DOHH2 (cell line): ENCODE measurements around the gene PRH2.

Source experiments
- H3F3A ChIP-seq: fragments of 200-600 bp; sonication (generic), shearing (Covaris generic); 2 replicates; pipeline ENCODE4 v1.6.0; 2016; ENCODE audit warnings: antibody characterized with exemption, mild to moderate bottlenecking; ENCODE audit not compliant: control insufficient read depth, insufficient read depth
- H3K27ac ChIP-seq: fragments of 200-600 bp; sonication (generic); 2 replicates; pipeline ENCODE4 v1.5.1; 2014; ENCODE audit warnings: low read depth, mild to moderate bottlenecking, low read length, moderate library complexity
- H3K27me3 ChIP-seq: fragments of 200-600 bp; sonication (generic); 2 replicates; pipeline ENCODE4 v1.6.1; 2014; ENCODE audit warnings: mild to moderate bottlenecking, low read length, mixed read lengths; ENCODE audit not compliant: control insufficient read depth
- H3K36me3 ChIP-seq: fragments of 200-600 bp; sonication (generic); 2 replicates; pipeline ENCODE4 v1.6.1; 2014; ENCODE audit warnings: mild to moderate bottlenecking, low read length, moderate library complexity, mixed read lengths; ENCODE audit not compliant: control insufficient read depth
- H3K4me1 ChIP-seq: fragments of 200-600 bp; sonication (generic); 2 replicates; pipeline ENCODE4 v1.6.1; 2014; ENCODE audit warnings: mild to moderate bottlenecking, low read length, mixed read lengths; ENCODE audit not compliant: control insufficient read depth
- H3K4me2 ChIP-seq: fragments of 200-600 bp; sonication (generic); 2 replicates; pipeline ENCODE4 v1.6.0; 2014; ENCODE audit warnings: mild to moderate bottlenecking, low read length, moderate library complexity
- H3K4me3 ChIP-seq: fragments of 200-600 bp; sonication (generic); 2 replicates; pipeline ENCODE4 v1.5.1; 2014; ENCODE audit warnings: mild to moderate bottlenecking, low read length, mixed read lengths
- H3K79me2 ChIP-seq: fragments of 200-600 bp; sonication (generic); 2 replicates; pipeline ENCODE4 v1.6.1; 2014; ENCODE audit warnings: mild to moderate bottlenecking, low read length, mixed read lengths; ENCODE audit not compliant: control insufficient read depth
- H3K9me2 ChIP-seq: fragments of 200-600 bp; sonication (generic); replicated peaks from 2 replicates; pipeline ENCODE4 v1.6.1; 2014; ENCODE audit warnings: mild to moderate bottlenecking, low read length, mixed read lengths; ENCODE audit not compliant: control insufficient read depth
- H3K9me3 ChIP-seq: fragments of 200-600 bp; sonication (generic); 2 replicates; pipeline ENCODE4 v1.6.1; 2014; ENCODE audit warnings: antibody characterized with exemption, low read length, mixed read lengths; ENCODE audit not compliant: control insufficient read depth, insufficient read depth
- H4K20me1 ChIP-seq: fragments of 200-600 bp; sonication (generic); 2 replicates; pipeline ENCODE4 v1.6.0; 2014; ENCODE audit warnings: low read depth, mild to moderate bottlenecking, antibody characterized with exemption, low read length, moderate library complexity; ENCODE audit not compliant: control insufficient read depth, insufficient read depth
- CTCF ChIP-seq: fragments of 200-600 bp; sonication (generic); IDR thresholded peaks from one replicate; pipeline ENCODE4 v1.5.1; 2014; ENCODE audit warnings: antibody characterized with exemption, mild to moderate bottlenecking, low read depth, low read length; ENCODE audit not compliant: poor library complexity, severe bottlenecking
- EZH2phosphoT487 ChIP-seq: fragments of 200-600 bp; sonication (generic); IDR thresholded peaks from 2 replicates; pipeline ENCODE4 v1.6.1; 2017; ENCODE audit warnings: borderline replicate concordance, mild to moderate bottlenecking, antibody characterized with exemption, low read length, moderate library complexity, mixed read lengths

The PRH2 gene

DNA sequence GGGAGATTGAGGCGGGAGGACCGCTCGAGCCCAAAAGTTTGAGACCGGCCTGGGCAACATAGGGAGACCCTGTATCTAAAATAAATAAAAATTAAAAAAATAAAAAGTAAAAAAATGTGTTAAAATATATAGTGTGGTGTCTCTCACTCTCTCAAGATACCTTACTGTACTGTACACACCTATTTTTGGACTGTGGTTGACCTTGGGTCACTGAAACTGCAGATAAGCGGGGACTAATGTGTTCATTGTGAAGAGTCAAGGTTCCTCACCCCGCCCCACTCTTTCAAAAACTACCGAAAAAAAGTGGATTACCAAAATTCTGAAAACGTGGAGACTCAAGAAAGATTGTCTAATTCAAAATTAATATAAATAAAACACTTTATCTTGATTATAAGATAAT lies 18.7 kb upstream of the PRH2 start:
- H3K9me3 ChIP-seq, result no peaks in the 10 kb centered on the region
- no peaks in the 10 kb centered on the region for H3K27me3 ChIP-seq
- no peak overlapping the region for H3K4me3 ChIP-seq
- no peaks in the 10 kb centered on the region for H3K4me1 ChIP-seq
- no peak overlapping the region for H3K27ac ChIP-seq
- H3K4me2 ChIP-seq, result no peak overlapping the region
- H3F3A ChIP-seq, result no peaks in the 10 kb centered on the region
- H3K9me2 ChIP-seq, result no peaks in the 10 kb centered on the region
- H3K79me2 ChIP-seq, result no peaks in the 10 kb centered on the region
- TF ChIP-seq EZH2phosphoT487 (no peak), CTCF (no peak)
- H3K36me3 ChIP-seq, result no peaks in the 10 kb centered on the region
- no peaks in the 10 kb centered on the region for H4K20me1 ChIP-seq

- no peaks in the 10 kb centered on the region for H3K36me3 ChIP-seq
- no peaks in the 10 kb centered on the region for H4K20me1 ChIP-seq
- H3K9me3 ChIP-seq, result no peaks in the 10 kb centered on the region
- H3K4me3 ChIP-seq, result no peak overlapping the region
- no peaks in the 10 kb centered on the region for H3K4me1 ChIP-seq
- H3K27me3 ChIP-seq, result no peaks in the 10 kb centered on the region
- H3F3A ChIP-seq, result no peaks in the 10 kb centered on the region
- H3K27ac ChIP-seq, result no peak overlapping the region
- H3K79me2 ChIP-seq, result no peaks in the 10 kb centered on the region
- TF ChIP-seq EZH2phosphoT487 (no peak), CTCF (no peak)
- H3K4me2 ChIP-seq, result no peak overlapping the region
- H3K9me2 ChIP-seq, result no peaks in the 10 kb centered on the region
Measured at GRCh38 chr12:10919809-10920208, 9.2 kb upstream of the PRH2 start.

DNA sequence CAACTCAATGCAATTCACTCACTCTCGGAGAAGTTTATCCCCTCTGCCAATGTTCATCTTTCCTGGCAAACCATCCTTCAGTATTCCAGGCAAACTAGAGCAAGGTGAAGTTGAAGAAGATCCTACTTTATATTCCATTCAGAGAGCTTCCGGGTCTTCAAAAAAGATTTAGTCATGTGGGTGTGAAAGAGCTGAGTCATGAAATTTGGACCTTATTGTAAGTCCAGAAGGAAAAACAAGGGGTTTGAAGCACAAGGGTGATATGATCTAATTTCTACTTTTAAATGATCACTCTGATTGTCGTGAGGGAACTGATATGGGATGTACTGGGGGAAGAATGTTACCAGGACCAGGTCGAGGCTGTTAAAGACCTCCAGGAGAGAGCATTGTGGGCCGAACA lies 2.8 kb upstream of the PRH2 start:
- no peaks in the 10 kb centered on the region for H3K9me3 ChIP-seq
- H3K27ac ChIP-seq, result no peak overlapping the region
- no peaks in the 10 kb centered on the region for H3K4me1 ChIP-seq
- no peak overlapping the region for H3K4me2 ChIP-seq
- H3F3A ChIP-seq, result no peaks in the 10 kb centered on the region
- H3K4me3 ChIP-seq, result no peak overlapping the region
- H4K20me1 ChIP-seq, result no peaks in the 10 kb centered on the region
- H3K36me3 ChIP-seq, result no peaks in the 10 kb centered on the region
- H3K79me2 ChIP-seq, result no peaks in the 10 kb centered on the region
- no peak for TF ChIP-seq CTCF
- TF ChIP-seq EZH2phosphoT487, result no peak
- H3K27me3 ChIP-seq, result no peaks in the 10 kb centered on the region
- H3K9me2 ChIP-seq, result no peaks in the 10 kb centered on the region

DNA sequence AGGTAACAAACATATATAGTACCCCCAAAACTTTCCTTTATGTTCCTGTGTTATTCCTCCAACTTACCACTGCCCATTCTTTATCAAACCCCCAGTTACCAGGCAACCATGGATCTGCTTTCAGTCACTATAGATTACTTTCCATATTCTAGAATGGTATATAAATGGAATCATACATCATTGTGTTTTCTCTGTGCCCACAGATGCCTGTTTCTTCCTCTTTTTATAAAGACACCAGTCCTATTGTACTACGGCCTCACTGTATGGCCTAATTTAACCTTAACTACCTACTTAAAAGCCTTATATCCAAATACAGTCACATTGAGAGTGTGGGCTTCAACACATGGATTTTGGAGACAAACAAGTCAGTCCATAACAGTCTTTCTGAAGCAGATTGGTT lies 7.5 kb downstream of the PRH2 start:
- TF ChIP-seq EZH2phosphoT487 (no peak), CTCF (no peak)
- H3K4me2 ChIP-seq, result no peak overlapping the region
- no peaks in the 10 kb centered on the region for H3K4me1 ChIP-seq
- H3K9me2 ChIP-seq, result no peaks in the 10 kb centered on the region
- H3K79me2 ChIP-seq, result no peaks in the 10 kb centered on the region
- H3F3A ChIP-seq, result no peaks in the 10 kb centered on the region
- no peaks in the 10 kb centered on the region for H3K9me3 ChIP-seq
- H3K27ac ChIP-seq, result no peak overlapping the region
- H4K20me1 ChIP-seq, result no peaks in the 10 kb centered on the region
- no peak overlapping the region for H3K4me3 ChIP-seq
- H3K36me3 ChIP-seq, result no peaks in the 10 kb centered on the region
- no peaks in the 10 kb centered on the region for H3K27me3 ChIP-seq
